Urinary bladder (tissue), 4 donors: Measurements from ENCODE around the gene CGN. TPM values are rescaled to one million over a fixed set of nuclear protein-coding genes. Genes with fewer than 3 reads are reported as not detected.

Experiments used
- DNase-seq: peaks from one replicate; pipeline ENCODE4 v3.0.0-alpha.2; 2015; ENCODE audit errors: extremely low spot score
- H3K27ac ChIP-seq: one replicate; pipeline ENCODE4 v1.5.1; 2013; ENCODE audit warnings: low read depth, mild to moderate bottlenecking, moderate library complexity
- H3K36me3 ChIP-seq: one replicate; pipeline ENCODE4 v1.6.1; 2013; ENCODE audit warnings: mild to moderate bottlenecking, moderate library complexity; ENCODE audit not compliant: insufficient read depth
- H3K4me1 ChIP-seq: one replicate; pipeline ENCODE4 v1.6.1; 2013; ENCODE audit warnings: mild to moderate bottlenecking, moderate library complexity; ENCODE audit not compliant: insufficient read depth
- H3K4me3 ChIP-seq: one replicate; pipeline ENCODE4 v1.5.1; 2013; ENCODE audit warnings: low read depth, low read length
- WGBS: extraction: QIAGEN DNeasy Blood & Tissue Kit; methylation state at CpG from one replicate; pipeline ENCODE4 v1.1.7; 2013; 5-methylcytosine and 5-hydroxymethylcytosine counted together
- polyA plus RNA-seq: library from polyadenylated mRNA; stranded (reverse); fragments of 200-250 nt; gene quantifications from one replicate; pipeline ENCODE4 v1.2.3, GENCODE V29; 2013
- total RNA-seq: library from RNA; depleted of rRNA; stranded (reverse); fragments of >200 nt; gene quantifications from one replicate; pipeline ENCODE4 v1.2.3, GENCODE V29; 2014
- donor health status: healthy with polysubstance abuse.
- donor health status: healthy.

CGN gene
- total and polyA plus RNA-seq, 2 donors = 5.5 to 5.9 TPM

DNA sequence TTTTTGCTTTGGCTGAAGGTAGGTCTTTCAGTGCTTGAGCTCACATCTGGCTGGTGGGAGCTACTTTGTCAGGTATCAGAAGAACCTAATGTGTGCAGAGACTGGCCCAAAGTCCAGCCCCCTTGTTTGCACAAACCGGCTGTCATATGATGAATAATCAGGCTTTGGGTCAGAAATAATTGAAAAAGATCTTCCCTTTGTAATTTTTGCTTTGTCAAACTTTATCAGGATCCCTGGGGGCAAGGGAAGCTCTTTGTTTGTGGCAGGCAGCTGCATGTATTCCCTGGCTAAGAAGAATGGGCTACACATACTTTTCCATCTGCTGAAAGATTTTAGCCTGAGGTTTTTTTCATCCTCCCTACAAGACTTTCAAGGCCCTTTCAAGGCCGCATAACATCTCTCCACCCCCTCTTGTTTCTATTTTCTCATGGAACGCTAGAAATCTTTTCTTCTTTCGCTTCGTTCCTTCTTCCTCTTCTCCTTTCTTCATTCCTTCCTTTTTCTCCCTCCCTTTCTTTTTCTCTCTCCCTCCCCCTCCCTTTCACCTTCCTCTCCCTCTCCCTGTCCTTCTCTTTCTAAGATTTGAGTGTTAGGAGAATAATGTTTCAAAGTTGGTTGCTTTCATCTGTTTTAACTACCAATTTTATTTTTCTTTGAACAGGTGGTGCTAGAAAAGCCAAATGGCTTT, 54.5 kb downstream of the CGN start:
- WGBS = 84% methylated on average over 5 of the region's 5 CpGs
- no peak for DNase-seq
- Histone ChIP-seq H3K27ac (no peak overlapping the region), H3K36me3 (peaks cover 4% of the 10 kb centered on the region), H3K4me3 (no peak overlapping the region), H3K4me1 (no peaks in the 10 kb centered on the region)

GRCh38 chr1:151568626-151569088, 57.5 kb downstream of the CGN start:
- H3K4me3 ChIP-seq = no peak overlapping the region
- peaks cover 4% of the 10 kb centered on the region for H3K36me3 ChIP-seq
- H3K4me1 ChIP-seq = no peaks in the 10 kb centered on the region
- H3K27ac ChIP-seq = no peak overlapping the region
- no peak for DNase-seq
- 77% methylated on average over 3 of the region's 3 CpGs for WGBS

GRCh38 chr1:151570819-151571218, 59.6 kb downstream of the CGN start:
- peaks cover 1% of the 10 kb centered on the region for H3K4me1 ChIP-seq
- 72% methylated on average over 1 of the region's 1 CpG for WGBS
- H3K27ac ChIP-seq = no peak overlapping the region
- DNase-seq = no peak
- peaks cover 4% of the 10 kb centered on the region for H3K36me3 ChIP-seq
- H3K4me3 ChIP-seq = no peak overlapping the region

GRCh38 chr1:151574575-151575529, 63.7 kb downstream of the CGN start:
- H3K36me3 ChIP-seq = peaks cover 8% of the 10 kb centered on the region
- no peak for DNase-seq
- H3K4me1 ChIP-seq = peaks cover 1% of the 10 kb centered on the region
- H3K27ac ChIP-seq = no peak overlapping the region
- H3K4me3 ChIP-seq = no peak overlapping the region
- WGBS = 75% methylated on average over 12 of the region's 12 CpGs

- DNase-seq = no peak
- 97% methylated on average over 2 of the region's 2 CpGs for WGBS
- Histone ChIP-seq H3K36me3 (peaks cover 8% of the 10 kb centered on the region), H3K4me1 (peaks cover 1% of the 10 kb centered on the region), H3K27ac (no peak overlapping the region), H3K4me3 (no peak overlapping the region)
These were observed 66.0 kb downstream of the CGN start for GRCh38 chr1:151577173-151577572.

DNA sequence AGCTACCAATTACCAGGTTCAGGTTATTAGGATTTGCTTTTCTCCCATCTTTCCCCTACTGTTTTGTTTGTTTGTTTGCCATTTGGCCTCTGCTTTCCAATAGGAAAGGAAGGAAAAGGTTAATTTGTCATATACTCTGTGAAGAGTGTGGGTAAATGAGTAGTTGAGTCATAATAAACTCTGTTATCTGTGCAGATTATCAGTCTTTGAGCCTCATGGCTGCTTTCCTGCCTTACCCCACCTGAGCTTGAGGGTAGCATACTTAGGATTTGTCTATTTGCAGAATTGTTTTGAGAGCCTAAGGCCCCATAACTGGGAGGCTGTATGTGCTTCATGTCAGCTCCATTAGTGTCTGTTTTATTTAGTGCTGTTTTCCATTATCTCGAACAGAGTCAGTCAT, 67.8 kb downstream of the CGN start:
- WGBS = 78% methylated on average over 1 of the region's 1 CpG
- Histone ChIP-seq H3K36me3 (peaks cover 8% of the 10 kb centered on the region), H3K4me3 (no peak overlapping the region), H3K27ac (no peak overlapping the region), H3K4me1 (peaks cover 1% of the 10 kb centered on the region)
- no peak for DNase-seq

GRCh38 chr1:151579436-151580225, 68.4 kb downstream of the CGN start:
- DNase-seq = no peak
- 87% methylated on average over 8 of the region's 8 CpGs for WGBS
- Histone ChIP-seq H3K36me3 (peaks cover 8% of the 10 kb centered on the region), H3K4me1 (peaks cover 1% of the 10 kb centered on the region), H3K27ac (no peak overlapping the region), H3K4me3 (no peak overlapping the region)

DNA sequence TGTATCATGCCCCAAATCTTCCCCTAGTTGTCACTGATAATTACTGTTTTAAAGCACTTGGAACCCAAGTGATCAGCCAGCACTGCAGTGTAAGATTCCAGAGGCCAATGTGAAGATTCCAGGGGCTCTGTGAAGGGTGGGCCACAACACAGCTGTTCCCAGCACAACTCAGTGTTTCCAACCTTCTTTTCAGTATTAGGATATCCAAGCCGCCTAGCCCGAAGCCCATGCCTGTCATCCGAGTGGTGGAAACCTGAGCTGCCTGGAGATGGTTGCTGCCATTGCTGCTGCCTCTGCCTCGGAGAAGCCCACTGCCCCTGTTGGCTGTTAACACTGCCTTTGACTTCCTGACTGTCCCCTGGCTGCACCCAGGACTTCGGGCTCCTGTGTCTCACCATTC, 70.3 kb downstream of the CGN start:
- Histone ChIP-seq H3K4me3 (no peak overlapping the region), H3K4me1 (no peaks in the 10 kb centered on the region), H3K36me3 (peaks cover 3% of the 10 kb centered on the region), H3K27ac (no peak overlapping the region)
- DNase-seq = no peak
- 59% methylated on average over 5 of the region's 5 CpGs for WGBS

DNA sequence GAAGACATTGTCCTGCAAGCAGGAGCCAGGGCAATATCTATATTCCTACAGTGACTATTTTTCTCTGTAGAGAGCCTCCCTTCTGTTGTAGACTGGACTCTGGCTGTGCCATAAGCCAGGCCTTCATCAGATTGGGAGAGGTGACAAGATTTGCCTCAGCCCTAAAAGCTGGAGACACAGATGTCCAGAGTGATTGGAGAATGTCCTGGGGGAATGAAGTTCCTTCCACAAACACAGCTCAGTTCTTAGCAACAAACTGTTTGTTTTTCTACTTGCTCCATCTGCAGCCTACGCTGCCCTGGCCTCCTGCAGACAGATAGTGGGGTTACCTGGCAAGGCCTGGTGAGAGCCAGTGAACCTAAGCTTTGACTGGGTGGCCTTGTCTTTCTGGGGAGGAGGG, 70.7 kb downstream of the CGN start:
- Histone ChIP-seq H3K4me1 (no peaks in the 10 kb centered on the region), H3K36me3 (peaks cover 3% of the 10 kb centered on the region), H3K4me3 (no peak overlapping the region), H3K27ac (no peak overlapping the region)
- DNase-seq = no peak
- 86% methylated on average over 1 of the region's 1 CpG for whole genome bisulfite sequencing

- H3K4me1 ChIP-seq = no peaks in the 10 kb centered on the region
- H3K36me3 ChIP-seq = peaks cover 3% of the 10 kb centered on the region
- no peak overlapping the region for H3K27ac ChIP-seq
- no peak overlapping the region for H3K4me3 ChIP-seq
- 65% methylated on average over 2 of the region's 2 CpGs for WGBS
- no peak for DNase-seq
These were observed 72.6 kb downstream of the CGN start for GRCh38 chr1:151583796-151584195.

GRCh38 chr1:151584278-151584677, 73.1 kb downstream of the CGN start:
- WGBS = 68% methylated on average over 6 of the region's 6 CpGs
- no peaks in the 10 kb centered on the region for H3K4me1 ChIP-seq
- H3K27ac ChIP-seq = no peak overlapping the region
- peaks cover 3% of the 10 kb centered on the region for H3K36me3 ChIP-seq
- no peak overlapping the region for H3K4me3 ChIP-seq
- DNase-seq = no peak

DNA sequence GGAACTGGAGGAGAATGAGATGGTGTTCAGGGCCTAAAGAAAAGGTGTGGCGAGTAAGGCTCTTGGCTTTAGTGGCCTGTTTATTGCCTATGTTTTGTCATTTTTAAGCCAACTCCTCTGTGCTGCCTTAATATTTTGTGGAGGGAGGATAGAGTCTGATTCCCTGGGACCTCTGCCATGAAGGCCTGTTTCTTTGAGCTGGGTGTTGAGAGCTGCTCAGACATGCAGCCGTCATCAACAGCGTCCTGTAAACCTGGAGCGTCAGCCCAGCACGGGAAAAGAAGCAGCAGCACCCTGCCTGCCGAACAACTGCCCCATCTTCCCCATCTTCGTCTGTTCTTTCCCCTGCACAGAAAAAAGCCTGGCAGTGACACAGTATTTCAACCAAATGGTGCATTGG, 73.6 kb downstream of the CGN start:
- Histone ChIP-seq H3K36me3 (no peaks in the 10 kb centered on the region), H3K4me3 (no peak overlapping the region), H3K4me1 (no peaks in the 10 kb centered on the region), H3K27ac (no peak overlapping the region)
- 41% methylated on average over 7 of the region's 7 CpGs for WGBS
- DNase-seq = no peak

GRCh38 chr1:151585622-151586021, 74.4 kb downstream of the CGN start:
- peak overlapping the region; percentile 58 for H3K27ac ChIP-seq
- no peaks in the 10 kb centered on the region for H3K4me1 ChIP-seq
- no peak overlapping the region for H3K4me3 ChIP-seq
- 32% methylated on average over 1 of the region's 1 CpG for WGBS
- H3K36me3 ChIP-seq = no peaks in the 10 kb centered on the region
- DNase-seq = peak; percentile 33
